Fibroblast of lung (primary cell): ENCODE measurements around the gene COL19A1. TPM values are rescaled to one million over a fixed set of nuclear protein-coding genes. Genes with fewer than 3 reads are reported as not detected.

Experiments
- DNase-seq, 2 donors: peaks; one replicate each; pipeline versions ENCODE4 v3.0.0 to v3.0.0-alpha.2; 2010; ENCODE audit warnings: low read depth in 2 of 2
- H2AFZ ChIP-seq: 2 replicates; pipeline ENCODE4 v1.5.1; 2012; ENCODE audit warnings: low read length, control low read depth, inconsistent platforms
- H3K27ac ChIP-seq: 2 replicates; pipeline ENCODE4 v1.5.1; 2011; ENCODE audit warnings: low read length, control low read depth; ENCODE audit not compliant: insufficient read depth
- H3K27me3 ChIP-seq: 2 replicates; pipeline ENCODE4 v1.5.1; 2011; ENCODE audit warnings: mild to moderate bottlenecking, low read length; ENCODE audit not compliant: control insufficient read depth, insufficient read depth
- H3K36me3 ChIP-seq: 2 replicates; pipeline ENCODE4 v1.5.1; 2011; ENCODE audit warnings: low read length; ENCODE audit not compliant: control insufficient read depth, insufficient read depth
- H3K4me1 ChIP-seq: 2 replicates; pipeline ENCODE4 v1.5.1; 2011; ENCODE audit warnings: low read length; ENCODE audit not compliant: control insufficient read depth, insufficient read depth; ENCODE audit errors: extremely low read depth
- H3K4me2 ChIP-seq: 2 replicates; pipeline ENCODE4 v1.5.1; 2011; ENCODE audit warnings: low read length, control low read depth; ENCODE audit not compliant: insufficient read depth; ENCODE audit errors: extremely low read depth
- H3K4me3 ChIP-seq, 4 experiments: fragments of 200-600 bp in 1 of 4; sonication (generic) in 1 of 4; replicated peaks in 1 of 4; 2 replicates each; pipeline ENCODE4 v1.5.1; 2011 to 2016; ENCODE audit warnings: low read length in 4 of 4, low read depth in 3 of 4, mild to moderate bottlenecking in 3 of 4, control low read depth in 2 of 4, inconsistent platforms in 1 of 4, mixed read lengths in 1 of 4; ENCODE audit not compliant: insufficient read depth in 1 of 4; ENCODE audit errors: control extremely low read depth in 1 of 4
- H3K79me2 ChIP-seq: 2 replicates; pipeline ENCODE4 v1.5.1; 2012; ENCODE audit warnings: mild to moderate bottlenecking, low read length, inconsistent platforms; ENCODE audit not compliant: control insufficient read depth, insufficient read depth
- H3K9ac ChIP-seq: 2 replicates; pipeline ENCODE4 v1.5.1; 2011; ENCODE audit warnings: mild to moderate bottlenecking, low read length, control low read depth; ENCODE audit not compliant: insufficient read depth
- H3K9me3 ChIP-seq: 2 replicates; pipeline ENCODE4 v1.5.1; 2012; ENCODE audit warnings: low read depth, low read length; ENCODE audit not compliant: control insufficient read depth, insufficient read depth
- H4K20me1 ChIP-seq: 2 replicates; pipeline ENCODE4 v1.5.1; 2011; ENCODE audit warnings: low read length; ENCODE audit not compliant: control insufficient read depth, insufficient read depth; ENCODE audit errors: extremely low read depth
- EZH2 ChIP-seq: IDR thresholded peaks from 2 replicates; pipeline ENCODE4 v1.5.1; 2012; ENCODE audit warnings: low read length, control low read depth, mild to moderate bottlenecking; ENCODE audit errors: missing control alignments
- polyA plus RNA-seq, 2 donors: library from polyadenylated mRNA; depleted of rRNA in 1 of 2; stranded (reverse) in 1 of 2; unstranded in 1 of 2; fragments of >200 nt; gene quantifications; 2 replicates each; pipeline ENCODE4 v1.2.1, GENCODE V29; 2011 to 2012; ENCODE audit warnings: missing spikeins in 1 of 2
- total RNA-seq: library from RNA; depleted of rRNA; stranded (reverse); fragments of >200 nt; gene quantifications from 2 replicates; pipeline ENCODE4 v1.2.1, GENCODE V29; 2014
- TF ChIP-seq, protein P1 (sequence below), 2 donors: IDR thresholded peaks in 1 of 2; conservative IDR thresholded peaks in 1 of 2; 1 replicate in 1 of 2; 2 replicates in 1 of 2; pipeline ENCODE4 v1.5.1; 2011 to 2012; ENCODE audit warnings: low read length in 2 of 2, control low read depth in 1 of 2, inconsistent platforms in 1 of 2, low read depth in 1 of 2, mild to moderate bottlenecking in 1 of 2

Gene COL19A1
- total and polyA plus RNA-seq, 2 donors (not counting 1 experiment from before 2014, with no cell fraction given): 0.01 TPM; not detected in 1

DNA sequence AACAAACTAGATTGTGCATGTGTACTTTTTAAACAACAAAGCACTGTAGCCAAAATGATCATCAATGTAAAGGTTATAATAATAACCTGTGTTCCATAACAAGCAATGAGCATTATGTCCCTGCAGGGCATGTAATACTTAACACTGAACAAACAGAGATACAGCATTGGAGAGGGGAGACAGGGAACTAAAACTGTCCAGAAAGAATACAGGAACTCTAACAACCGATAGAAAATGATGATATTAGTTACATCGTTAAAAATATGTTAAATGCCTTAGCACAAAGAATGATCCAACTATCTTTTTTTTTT is 356.0 kb downstream of the COL19A1 start:
- Histone ChIP-seq H3K27ac (no peak overlapping the region), H3K27me3 (no peaks in the 10 kb centered on the region)
- TF ChIP-seq, protein P1, sequence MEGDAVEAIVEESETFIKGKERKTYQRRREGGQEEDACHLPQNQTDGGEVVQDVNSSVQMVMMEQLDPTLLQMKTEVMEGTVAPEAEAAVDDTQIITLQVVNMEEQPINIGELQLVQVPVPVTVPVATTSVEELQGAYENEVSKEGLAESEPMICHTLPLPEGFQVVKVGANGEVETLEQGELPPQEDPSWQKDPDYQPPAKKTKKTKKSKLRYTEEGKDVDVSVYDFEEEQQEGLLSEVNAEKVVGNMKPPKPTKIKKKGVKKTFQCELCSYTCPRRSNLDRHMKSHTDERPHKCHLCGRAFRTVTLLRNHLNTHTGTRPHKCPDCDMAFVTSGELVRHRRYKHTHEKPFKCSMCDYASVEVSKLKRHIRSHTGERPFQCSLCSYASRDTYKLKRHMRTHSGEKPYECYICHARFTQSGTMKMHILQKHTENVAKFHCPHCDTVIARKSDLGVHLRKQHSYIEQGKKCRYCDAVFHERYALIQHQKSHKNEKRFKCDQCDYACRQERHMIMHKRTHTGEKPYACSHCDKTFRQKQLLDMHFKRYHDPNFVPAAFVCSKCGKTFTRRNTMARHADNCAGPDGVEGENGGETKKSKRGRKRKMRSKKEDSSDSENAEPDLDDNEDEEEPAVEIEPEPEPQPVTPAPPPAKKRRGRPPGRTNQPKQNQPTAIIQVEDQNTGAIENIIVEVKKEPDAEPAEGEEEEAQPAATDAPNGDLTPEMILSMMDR (conservative IDR thresholded peaks at IDR 0.05 in 1 of 2, IDR thresholded peaks at IDR 0.05 in 1 of 2; ENCODE audit: low read depth in 1 of 2, low read length in 2 of 2): no peak
- no peak for TF ChIP-seq EZH2

GRCh38 chr6:70225055-70225454 is 358.7 kb downstream of the COL19A1 start:
- Histone ChIP-seq H4K20me1 (no peaks in the 10 kb centered on the region), H3K4me2 (no peak overlapping the region), H2AFZ (no peak overlapping the region), H3K36me3 (no peaks in the 10 kb centered on the region), H3K27ac (no peak overlapping the region), H3K79me2 (no peaks in the 10 kb centered on the region), H3K4me1 (no peaks in the 10 kb centered on the region), H3K9ac (no peak overlapping the region), H3K4me3 (no peak overlapping the region), H3K9me3 (no peaks in the 10 kb centered on the region), H3K27me3 (no peaks in the 10 kb centered on the region)
- TF ChIP-seq, protein P1 (conservative IDR thresholded peaks at IDR 0.05 in 1 of 2, IDR thresholded peaks at IDR 0.05 in 1 of 2; ENCODE audit: low read depth in 1 of 2, low read length in 2 of 2): no peak
- no peak for TF ChIP-seq EZH2
- DNase-seq: no peak

More for the DNA sequence above, 356.0 kb downstream of the COL19A1 start:
- Histone ChIP-seq H4K20me1 (no peaks in the 10 kb centered on the region), H3K36me3 (no peaks in the 10 kb centered on the region), H3K79me2 (no peaks in the 10 kb centered on the region), H3K9me3 (no peaks in the 10 kb centered on the region), H3K4me2 (no peak overlapping the region), H3K9ac (no peak overlapping the region), H2AFZ (no peak overlapping the region), H3K4me3 (no peak overlapping the region), H3K4me1 (no peaks in the 10 kb centered on the region)
- DNase-seq: no peak

- Histone ChIP-seq H2AFZ (no peak overlapping the region), H3K4me1 (no peaks in the 10 kb centered on the region), H3K36me3 (no peaks in the 10 kb centered on the region), H3K9me3 (no peaks in the 10 kb centered on the region), H3K4me3 (no peak overlapping the region), H3K27ac (no peak overlapping the region), H3K79me2 (no peaks in the 10 kb centered on the region), H4K20me1 (no peaks in the 10 kb centered on the region), H3K27me3 (no peaks in the 10 kb centered on the region), H3K4me2 (no peak overlapping the region), H3K9ac (no peak overlapping the region)
- no peak for TF ChIP-seq EZH2
- TF ChIP-seq, protein P1 (conservative IDR thresholded peaks at IDR 0.05 in 1 of 2, IDR thresholded peaks at IDR 0.05 in 1 of 2; ENCODE audit: low read depth in 1 of 2, low read length in 2 of 2): no peak
- no peak for DNase-seq
Measured at GRCh38 chr6:70231311-70231710, 365.0 kb downstream of the COL19A1 start.
